ENCODE measurements around the gene TLE6. TPM values are rescaled to one million over a fixed set of nuclear protein-coding genes. Genes with fewer than 3 reads are reported as not detected.

Gene TLE6
- total and polyA plus RNA-seq, 2 of the 13 experiments (the other 11 are each of a cell fraction or from before 2014, with no cell fraction given) = 0.24 to 5.5 TPM

- TF ChIP-seq ZNF784 (CRISPR knock-in tag; IDR thresholded peaks at IDR 0.05; ENCODE audit: borderline replicate concordance) (peak; percentile 77; the same call in 1 of the 2 replicates), MED8 (CRISPR knock-in tag; IDR thresholded peaks at IDR 0.05; ENCODE audit: insufficient replicate concordance) (peak; percentile 61), KDM3A (CRISPR knock-in tag; IDR thresholded peaks at IDR 0.05; ENCODE audit: low read depth) (no peak), ZNF430 (CRISPR knock-in tag; IDR thresholded peaks at IDR 0.05) (no peak; the same call in 1 of the 2 replicates), MXD4 (CRISPR knock-in tag; IDR thresholded peaks at IDR 0.05) (no peak; the same call in 1 of the 2 replicates), ZNF891 (CRISPR knock-in tag; IDR thresholded peaks at IDR 0.05) (no peak), MEF2D (CRISPR knock-in tag; IDR thresholded peaks at IDR 0.05) (peak; percentile 65; the same call in 1 of the 2 replicates), KDM2A (CRISPR knock-in tag; IDR thresholded peaks at IDR 0.05; ENCODE audit: borderline replicate concordance, low read depth) (0 out of 2 replicates have a peak, but pooled peaks have one; percentile 45), ZNF777 (CRISPR knock-in tag; IDR thresholded peaks at IDR 0.05) (0 out of 2 replicates have a peak, but pooled peaks have one; percentile 4), ARID5B (CRISPR knock-in tag; IDR thresholded peaks at IDR 0.05) (peak; percentile 65), ZNF274 (CRISPR knock-in tag; IDR thresholded peaks at IDR 0.05) (no peak), MBNL3 (CRISPR knock-in tag; conservative IDR thresholded peaks at IDR 0.05) (no peak)
- TF ChIP-seq, protein P1, sequence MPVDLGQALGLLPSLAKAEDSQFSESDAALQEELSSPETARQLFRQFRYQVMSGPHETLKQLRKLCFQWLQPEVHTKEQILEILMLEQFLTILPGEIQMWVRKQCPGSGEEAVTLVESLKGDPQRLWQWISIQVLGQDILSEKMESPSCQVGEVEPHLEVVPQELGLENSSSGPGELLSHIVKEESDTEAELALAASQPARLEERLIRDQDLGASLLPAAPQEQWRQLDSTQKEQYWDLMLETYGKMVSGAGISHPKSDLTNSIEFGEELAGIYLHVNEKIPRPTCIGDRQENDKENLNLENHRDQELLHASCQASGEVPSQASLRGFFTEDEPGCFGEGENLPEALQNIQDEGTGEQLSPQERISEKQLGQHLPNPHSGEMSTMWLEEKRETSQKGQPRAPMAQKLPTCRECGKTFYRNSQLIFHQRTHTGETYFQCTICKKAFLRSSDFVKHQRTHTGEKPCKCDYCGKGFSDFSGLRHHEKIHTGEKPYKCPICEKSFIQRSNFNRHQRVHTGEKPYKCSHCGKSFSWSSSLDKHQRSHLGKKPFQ (CRISPR knock-in tag; IDR thresholded peaks at IDR 0.05; ENCODE audit: insufficient replicate concordance) = no peak
- TF ChIP-seq, protein P2, sequence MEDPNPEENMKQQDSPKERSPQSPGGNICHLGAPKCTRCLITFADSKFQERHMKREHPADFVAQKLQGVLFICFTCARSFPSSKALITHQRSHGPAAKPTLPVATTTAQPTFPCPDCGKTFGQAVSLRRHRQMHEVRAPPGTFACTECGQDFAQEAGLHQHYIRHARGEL (CRISPR knock-in tag; IDR thresholded peaks at IDR 0.05) = no peak
- TF ChIP-seq, protein P3, sequence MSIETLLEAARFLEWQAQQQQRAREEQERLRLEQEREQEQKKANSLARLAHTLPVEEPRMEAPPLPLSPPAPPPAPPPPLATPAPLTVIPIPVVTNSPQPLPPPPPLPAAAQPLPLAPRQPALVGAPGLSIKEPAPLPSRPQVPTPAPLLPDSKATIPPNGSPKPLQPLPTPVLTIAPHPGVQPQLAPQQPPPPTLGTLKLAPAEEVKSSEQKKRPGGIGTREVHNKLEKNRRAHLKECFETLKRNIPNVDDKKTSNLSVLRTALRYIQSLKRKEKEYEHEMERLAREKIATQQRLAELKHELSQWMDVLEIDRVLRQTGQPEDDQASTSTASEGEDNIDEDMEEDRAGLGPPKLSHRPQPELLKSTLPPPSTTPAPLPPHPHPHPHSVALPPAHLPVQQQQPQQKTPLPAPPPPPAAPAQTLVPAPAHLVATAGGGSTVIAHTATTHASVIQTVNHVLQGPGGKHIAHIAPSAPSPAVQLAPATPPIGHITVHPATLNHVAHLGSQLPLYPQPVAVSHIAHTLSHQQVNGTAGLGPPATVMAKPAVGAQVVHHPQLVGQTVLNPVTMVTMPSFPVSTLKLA (IDR thresholded peaks at IDR 0.05) = peak; percentile 93
- TF ChIP-seq, protein P4, sequence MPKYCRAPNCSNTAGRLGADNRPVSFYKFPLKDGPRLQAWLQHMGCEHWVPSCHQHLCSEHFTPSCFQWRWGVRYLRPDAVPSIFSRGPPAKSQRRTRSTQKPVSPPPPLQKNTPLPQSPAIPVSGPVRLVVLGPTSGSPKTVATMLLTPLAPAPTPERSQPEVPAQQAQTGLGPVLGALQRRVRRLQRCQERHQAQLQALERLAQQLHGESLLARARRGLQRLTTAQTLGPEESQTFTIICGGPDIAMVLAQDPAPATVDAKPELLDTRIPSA (CRISPR knock-in tag; IDR thresholded peaks at IDR 0.05; ENCODE audit: borderline replicate concordance) = no peak
These were observed at the start of gene TLE6 (continued) for GRCh38 chr19:2977001-2977745.

All from HepG2 (cell line).